ENCODE results near the gene DMPK. TPM values are rescaled to one million over a fixed set of nuclear protein-coding genes. Genes with fewer than 3 reads are reported as not detected.

DMPK gene
- total and polyA plus RNA-seq, 2 experiments from 2014 or later = 25.2 to 46.0 TPM

GRCh38 chr19:45781214-45782161 is 802 bp downstream of the DMPK start:
- H3K9me2 ChIP-seq (replicated peaks; ENCODE audit: insufficient read depth) = no peaks in the 10 kb centered on the region
- H3K4me2 ChIP-seq = peak overlapping the region; percentile 82
- no peak overlapping the region for H3K27ac ChIP-seq
- no peaks in the 10 kb centered on the region for H3K79me2 ChIP-seq
- no peak overlapping the region for H2AFZ ChIP-seq
- 91% methylated on average over 16 of the region's 17 CpGs for WGBS (ENCODE audit: low lambda C conversion rate, missing lambda C conversion rate)
- no peak for DNase-seq (ENCODE audit: low spot score)
- H3K4me1 ChIP-seq (ENCODE audit: insufficient read depth) = peaks cover 38% of the 10 kb centered on the region
- TF ChIP-seq, protein P1, sequence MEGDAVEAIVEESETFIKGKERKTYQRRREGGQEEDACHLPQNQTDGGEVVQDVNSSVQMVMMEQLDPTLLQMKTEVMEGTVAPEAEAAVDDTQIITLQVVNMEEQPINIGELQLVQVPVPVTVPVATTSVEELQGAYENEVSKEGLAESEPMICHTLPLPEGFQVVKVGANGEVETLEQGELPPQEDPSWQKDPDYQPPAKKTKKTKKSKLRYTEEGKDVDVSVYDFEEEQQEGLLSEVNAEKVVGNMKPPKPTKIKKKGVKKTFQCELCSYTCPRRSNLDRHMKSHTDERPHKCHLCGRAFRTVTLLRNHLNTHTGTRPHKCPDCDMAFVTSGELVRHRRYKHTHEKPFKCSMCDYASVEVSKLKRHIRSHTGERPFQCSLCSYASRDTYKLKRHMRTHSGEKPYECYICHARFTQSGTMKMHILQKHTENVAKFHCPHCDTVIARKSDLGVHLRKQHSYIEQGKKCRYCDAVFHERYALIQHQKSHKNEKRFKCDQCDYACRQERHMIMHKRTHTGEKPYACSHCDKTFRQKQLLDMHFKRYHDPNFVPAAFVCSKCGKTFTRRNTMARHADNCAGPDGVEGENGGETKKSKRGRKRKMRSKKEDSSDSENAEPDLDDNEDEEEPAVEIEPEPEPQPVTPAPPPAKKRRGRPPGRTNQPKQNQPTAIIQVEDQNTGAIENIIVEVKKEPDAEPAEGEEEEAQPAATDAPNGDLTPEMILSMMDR (IDR thresholded peaks at IDR 0.05; ENCODE audit: poor library complexity) = no peak
- no peak for TF ChIP-seq EZH2 (IDR thresholded peaks at IDR 0.05; ENCODE audit: borderline replicate concordance)
- TF ChIP-seq EZH2phosphoT487 (IDR thresholded peaks at IDR 0.05; ENCODE audit: low read depth, severe bottlenecking, unreplicated experiment) = no peak
- H3K4me3 ChIP-seq = peak overlapping the region; percentile 10
- no peaks in the 10 kb centered on the region for H3K27me3 ChIP-seq
- H4K20me1 ChIP-seq (ENCODE audit: insufficient read depth, poor library complexity, severe bottlenecking) = peaks cover 6% of the 10 kb centered on the region
- no peaks in the 10 kb centered on the region for H3K9me3 ChIP-seq (ENCODE audit: low read depth)
- H3K36me3 ChIP-seq (replicated peaks; ENCODE audit: insufficient read depth, low read depth) = no peaks in the 10 kb centered on the region

DNA sequence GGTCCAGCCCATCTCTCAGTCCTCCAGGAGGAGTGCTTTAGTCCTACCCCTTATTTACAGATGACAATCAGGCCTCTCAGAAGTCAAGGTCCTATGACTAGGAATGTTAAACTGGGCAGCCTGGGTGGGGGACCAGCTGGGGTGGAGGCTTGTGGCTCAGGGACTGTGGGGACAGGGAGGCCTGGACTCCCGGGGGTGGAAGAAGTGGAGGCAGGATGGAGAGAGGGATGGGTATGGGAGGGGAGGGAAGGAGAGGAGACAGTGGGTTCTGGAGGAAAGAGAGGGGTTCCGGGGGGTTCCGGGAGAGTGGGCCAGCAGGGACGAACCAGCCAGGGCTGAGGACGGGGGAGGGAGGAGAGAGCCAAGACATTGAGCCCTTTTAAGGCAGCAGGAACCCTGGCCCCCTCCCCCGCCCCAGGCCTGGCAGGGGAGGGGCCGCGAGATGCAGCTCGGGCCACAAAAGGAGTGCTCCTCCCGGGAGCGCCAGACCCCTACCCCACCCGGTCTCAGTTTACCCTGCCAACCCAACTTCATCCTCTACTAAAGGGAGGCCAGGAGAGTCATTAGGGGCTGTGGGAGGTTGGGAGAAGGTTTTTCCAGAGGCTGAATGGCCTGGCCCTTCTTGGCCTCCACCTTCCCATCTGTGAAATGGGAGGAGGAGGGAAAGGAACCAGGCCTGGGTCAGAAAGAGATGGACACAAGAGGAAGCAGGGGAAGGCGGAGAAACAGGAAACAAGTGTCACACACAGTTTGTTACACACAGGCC is 1.7 kb downstream of the DMPK start:
- no peak for DNase-seq (ENCODE audit: low spot score)
- Histone ChIP-seq H2AFZ (no peak overlapping the region), H3K79me2 (no peaks in the 10 kb centered on the region), H3K4me2 (peak overlapping the region; percentile 82), H3K27ac (no peak overlapping the region), H3K9me3 (ENCODE audit: low read depth) (no peaks in the 10 kb centered on the region), H4K20me1 (ENCODE audit: insufficient read depth, poor library complexity, severe bottlenecking) (peaks cover 6% of the 10 kb centered on the region), H3K4me1 (ENCODE audit: insufficient read depth) (peaks cover 38% of the 10 kb centered on the region), H3K4me3 (no peak overlapping the region), H3K27me3 (no peaks in the 10 kb centered on the region), H3K9me2 (replicated peaks; ENCODE audit: insufficient read depth) (no peaks in the 10 kb centered on the region), H3K36me3 (replicated peaks; ENCODE audit: insufficient read depth, low read depth) (no peaks in the 10 kb centered on the region)
- TF ChIP-seq, protein P1 (IDR thresholded peaks at IDR 0.05; ENCODE audit: poor library complexity) = no peak
- TF ChIP-seq EZH2phosphoT487 (IDR thresholded peaks at IDR 0.05; ENCODE audit: low read depth, severe bottlenecking, unreplicated experiment) (no peak), EZH2 (IDR thresholded peaks at IDR 0.05; ENCODE audit: borderline replicate concordance) (no peak)
- 56% methylated on average over 8 of the region's 13 CpGs for WGBS (ENCODE audit: low lambda C conversion rate, missing lambda C conversion rate)

GRCh38 chr19:45780146-45780447 is 2.2 kb downstream of the DMPK start:
- no peak overlapping the region for H3K4me3 ChIP-seq

More at GRCh38 chr19:45780146-45780447, 2.2 kb downstream of the DMPK start:
- H4K20me1 ChIP-seq (ENCODE audit: insufficient read depth, poor library complexity, severe bottlenecking) = peaks cover 6% of the 10 kb centered on the region
- TF ChIP-seq EZH2 (IDR thresholded peaks at IDR 0.05; ENCODE audit: borderline replicate concordance) = no peak
- TF ChIP-seq, protein P1 (IDR thresholded peaks at IDR 0.05; ENCODE audit: poor library complexity) = no peak
- no peak for TF ChIP-seq EZH2phosphoT487 (IDR thresholded peaks at IDR 0.05; ENCODE audit: low read depth, severe bottlenecking, unreplicated experiment)
- H3K36me3 ChIP-seq (replicated peaks; ENCODE audit: insufficient read depth, low read depth) = no peaks in the 10 kb centered on the region
- H3K4me2 ChIP-seq = peak overlapping the region; percentile 82
- DNase-seq (ENCODE audit: low spot score) = no peak
- no peaks in the 10 kb centered on the region for H3K27me3 ChIP-seq
- no peaks in the 10 kb centered on the region for H3K9me2 ChIP-seq (replicated peaks; ENCODE audit: insufficient read depth)
- no peak overlapping the region for H3K27ac ChIP-seq
- H3K79me2 ChIP-seq = no peaks in the 10 kb centered on the region
- no peak overlapping the region for H2AFZ ChIP-seq
- 60% methylated on average over 4 of the region's 4 CpGs for WGBS (ENCODE audit: low lambda C conversion rate, missing lambda C conversion rate)
- peaks cover 38% of the 10 kb centered on the region for H3K4me1 ChIP-seq (ENCODE audit: insufficient read depth)
- H3K9me3 ChIP-seq (ENCODE audit: low read depth) = no peaks in the 10 kb centered on the region
